HUES6 (cell line): ENCODE data around the gene MAGOH.
A peak's percentile ranks its signal among the peaks of the same experiment; 100 is the strongest.
"Not testable (repeated sequence)": the region's sequence is repeated elsewhere in the genome, so short reads cannot be mapped to it uniquely, and the experiment has no call there.

ENCODE experiments used
- H3K27ac ChIP-seq: 2 replicates; pipeline ENCODE4 v1.7.0; 2013; ENCODE audit warnings: low read depth, mild to moderate bottlenecking, low read length, inconsistent platforms
- H3K27me3 ChIP-seq: 2 replicates; pipeline ENCODE4 v1.6.1; 2013; ENCODE audit warnings: low read length; ENCODE audit not compliant: control insufficient read depth, insufficient read depth
- H3K36me3 ChIP-seq: 2 replicates; pipeline ENCODE4 v1.6.1; 2013; ENCODE audit warnings: low read length; ENCODE audit not compliant: control insufficient read depth, insufficient read depth
- H3K4me1 ChIP-seq: 2 replicates; pipeline ENCODE4 v1.6.1; 2013; ENCODE audit warnings: low read length; ENCODE audit not compliant: control insufficient read depth, insufficient read depth
- H3K4me3 ChIP-seq: 2 replicates; pipeline ENCODE4 v1.5.1; 2013; ENCODE audit warnings: low read depth, low read length
- H3K9ac ChIP-seq: one replicate; pipeline ENCODE4 v1.6.1; 2013; ENCODE audit warnings: mild to moderate bottlenecking, low read length
- H3K9me3 ChIP-seq: 2 replicates; pipeline ENCODE4 v1.6.1; 2013; ENCODE audit warnings: low read depth, low read length; ENCODE audit not compliant: control insufficient read depth, insufficient read depth

Gene MAGOH

GRCh38 chr1:53219711-53220110, 18.6 kb downstream of the MAGOH start:
- Histone ChIP-seq H3K9ac (peak overlapping the region; percentile 94), H3K27me3 (no peaks in the 10 kb centered on the region), H3K9me3 (no peaks in the 10 kb centered on the region), H3K27ac (no peak overlapping the region), H3K4me1 (0 out of 2 replicates have a peak, but pooled peaks cover 5% of the 10 kb centered on the region), H3K36me3 (peaks cover 36% of the 10 kb centered on the region), H3K4me3 (peak overlapping the region; percentile 98)

- no peak overlapping the region for H3K9ac ChIP-seq
- H3K27me3 ChIP-seq, result no peaks in the 10 kb centered on the region
- no peak overlapping the region for H3K27ac ChIP-seq
- no peaks in the 10 kb centered on the region for H3K9me3 ChIP-seq
- H3K36me3 ChIP-seq, result peaks cover 49% of the 10 kb centered on the region
- H3K4me3 ChIP-seq, result no peak overlapping the region
- 0 out of 2 replicates have a peak, but pooled peaks cover 5% of the 10 kb centered on the region for H3K4me1 ChIP-seq
Observed at GRCh38 chr1:53218201-53218600, 20.1 kb downstream of the MAGOH start.

- Histone ChIP-seq H3K27me3 (no peaks in the 10 kb centered on the region), H3K36me3 (peaks cover 81% of the 10 kb centered on the region), H3K4me1 (no peaks in the 10 kb centered on the region), H3K9me3 (no peaks in the 10 kb centered on the region), H3K9ac (no peak overlapping the region), H3K4me3 (no peak overlapping the region), H3K27ac (no peak overlapping the region)
Observed at GRCh38 chr1:53214376-53214940, 23.9 kb downstream of the MAGOH start.

- peaks cover 88% of the 10 kb centered on the region for H3K36me3 ChIP-seq
- no peak overlapping the region for H3K27ac ChIP-seq
Observed at GRCh38 chr1:53210954-53211353, 27.4 kb downstream of the MAGOH start.

GRCh38 chr1:53210352-53210751, 28.0 kb downstream of the MAGOH start:
- Histone ChIP-seq H3K9me3 (peaks cover 23% of the 10 kb centered on the region), H3K27ac (no peak overlapping the region), H3K36me3 (peaks cover 88% of the 10 kb centered on the region), H3K27me3 (no peaks in the 10 kb centered on the region), H3K4me1 (no peaks in the 10 kb centered on the region), H3K9ac (no peak overlapping the region), H3K4me3 (no peak overlapping the region)

More at GRCh38 chr1:53210954-53211353, 27.4 kb downstream of the MAGOH start:
- Histone ChIP-seq H3K27me3 (no peaks in the 10 kb centered on the region), H3K4me1 (no peaks in the 10 kb centered on the region), H3K4me3 (no peak overlapping the region), H3K9ac (no peak overlapping the region), H3K9me3 (peaks cover 18% of the 10 kb centered on the region)

- Histone ChIP-seq H3K9ac (no peak overlapping the region), H3K36me3 (peaks cover 91% of the 10 kb centered on the region), H3K4me1 (no peaks in the 10 kb centered on the region), H3K27ac (no peak overlapping the region), H3K4me3 (no peak overlapping the region), H3K27me3 (no peaks in the 10 kb centered on the region), H3K9me3 (peaks cover 33% of the 10 kb centered on the region)
Observed at GRCh38 chr1:53207726-53208125, 30.6 kb downstream of the MAGOH start.

- H3K9ac ChIP-seq, result no peak overlapping the region
- H3K36me3 ChIP-seq, result peaks cover 95% of the 10 kb centered on the region
- peaks cover 33% of the 10 kb centered on the region for H3K9me3 ChIP-seq
- H3K27me3 ChIP-seq, result no peaks in the 10 kb centered on the region
- H3K4me3 ChIP-seq, result no peak overlapping the region
- H3K4me1 ChIP-seq, result no peaks in the 10 kb centered on the region
- H3K27ac ChIP-seq, result no peak overlapping the region
Observed at GRCh38 chr1:53206735-53207379, 31.5 kb downstream of the MAGOH start.

- H3K9ac ChIP-seq, H3K4me1 ChIP-seq, H3K4me3 ChIP-seq, H3K27ac ChIP-seq, H3K27me3 ChIP-seq: not testable (repeated sequence)
- Histone ChIP-seq H3K36me3 (peaks cover 96% of the 10 kb centered on the region), H3K9me3 (peaks cover 33% of the 10 kb centered on the region)
Observed at GRCh38 chr1:53206083-53206685, 32.1 kb downstream of the MAGOH start.

GRCh38 chr1:53205496-53205895, 32.8 kb downstream of the MAGOH start:
- not testable (repeated sequence) for H3K4me3 ChIP-seq, H3K27me3 ChIP-seq, H3K4me1 ChIP-seq, H3K9ac ChIP-seq, H3K27ac ChIP-seq
- Histone ChIP-seq H3K36me3 (peaks cover 96% of the 10 kb centered on the region), H3K9me3 (peaks cover 33% of the 10 kb centered on the region)

GRCh38 chr1:53203466-53203865, 34.9 kb downstream of the MAGOH start:
- peaks cover 33% of the 10 kb centered on the region for H3K9me3 ChIP-seq
- no peak overlapping the region for H3K27ac ChIP-seq
- H3K9ac ChIP-seq, result no peak overlapping the region
- H3K4me3 ChIP-seq, result no peak overlapping the region
- no peaks in the 10 kb centered on the region for H3K4me1 ChIP-seq
- no peaks in the 10 kb centered on the region for H3K27me3 ChIP-seq
- peaks cover 75% of the 10 kb centered on the region for H3K36me3 ChIP-seq

GRCh38 chr1:53198241-53198651, 40.1 kb downstream of the MAGOH start:
- Histone ChIP-seq H3K9me3 (no peaks in the 10 kb centered on the region; the same call in 1 of the 2 replicates), H3K4me1 (peaks cover 15% of the 10 kb centered on the region), H3K27ac (no peak overlapping the region), H3K27me3 (peaks cover 7% of the 10 kb centered on the region), H3K36me3 (peaks cover 30% of the 10 kb centered on the region), H3K9ac (no peak overlapping the region), H3K4me3 (no peak overlapping the region)
